IMR-90 (cell line): ENCODE results near the gene SEMA4D.

Experiments used
- BHLHE40 ChIP-seq: fragments of 150-350 bp; IDR thresholded peaks from 2 replicates; pipeline ENCODE4 v1.6.1; 2016; ENCODE audit warnings: mild to moderate bottlenecking, low read depth, low read length
- CHD1 ChIP-seq: IDR thresholded peaks from 2 replicates; pipeline ENCODE4 v1.6.1; 2012; ENCODE audit warnings: low read depth, low read length, improper control_type of control experiment
- CTCF ChIP-seq: conservative IDR thresholded peaks from 2 replicates; pipeline ENCODE4 v1.5.1; 2012; ENCODE audit warnings: mild to moderate bottlenecking, low read depth, low read length, improper control_type of control experiment
- MAZ ChIP-seq: IDR thresholded peaks from 2 replicates; pipeline ENCODE4 v1.6.1; 2012; ENCODE audit warnings: low read depth, mild to moderate bottlenecking, low read length, improper control_type of control experiment, moderate library complexity, borderline replicate concordance
- NFE2L2 ChIP-seq: fragments of 150-350 bp; IDR thresholded peaks from 2 replicates; pipeline ENCODE4 v1.6.1; 2016; ENCODE audit warnings: low read depth, mild to moderate bottlenecking, low read length
- POLR2A ChIP-seq: IDR thresholded peaks from 2 replicates; pipeline ENCODE4 v1.6.1; 2012; ENCODE audit warnings: mild to moderate bottlenecking, low read depth, low read length
- RCOR1 ChIP-seq: IDR thresholded peaks from 2 replicates; pipeline ENCODE4 v1.6.1; 2012; ENCODE audit warnings: mild to moderate bottlenecking, low read length, improper control_type of control experiment; ENCODE audit not compliant: insufficient replicate concordance

GRCh38 chr9:89409466-89409865 is 88.4 kb downstream of the SEMA4D start:
- TF ChIP-seq POLR2A, result no peak
- TF ChIP-seq CTCF, result no peak
- TF ChIP-seq NFE2L2, result no peak
- no peak for TF ChIP-seq BHLHE40
- TF ChIP-seq CHD1, result no peak
- TF ChIP-seq MAZ, result no peak
- TF ChIP-seq RCOR1, result no peak
